Fibroblast of the conjunctiva (primary cell): ENCODE results near the gene DDX41.
"Not testable (repeated sequence)": the region's sequence is repeated elsewhere in the genome, so short reads cannot be mapped to it uniquely, and the experiment has no call there.

Experiments used
- DNase-seq: peaks from one replicate; pipeline ENCODE4 v3.0.0-alpha.2; 2010; ENCODE audit warnings: low read depth

Gene DDX41

GRCh38 chr5:177516601-177517568 lies at the start of gene DDX41:
TSS of gene DDX41 (minus strand) at chr5:177516961. CDS start at chr5:177516945, 16 bp downstream.
- peak; percentile 99 for DNase-seq

- DNase-seq: no peak
These were observed 48.3 kb upstream of the DDX41 start for GRCh38 chr5:177565046-177565445.

- DNase-seq: not testable (repeated sequence)
These were observed 42.7 kb upstream of the DDX41 start for GRCh38 chr5:177559446-177559941.

- DNase-seq: no peak
These were observed 41.0 kb upstream of the DDX41 start for GRCh38 chr5:177557796-177558195.

GRCh38 chr5:177557041-177557647 lies 40.4 kb upstream of the DDX41 start:
- no peak for DNase-seq

GRCh38 chr5:177555665-177556064 lies 38.9 kb upstream of the DDX41 start:
- DNase-seq: no peak

GRCh38 chr5:177555228-177555627 lies 38.5 kb upstream of the DDX41 start:
- no peak for DNase-seq

GRCh38 chr5:177554474-177555111 lies 37.8 kb upstream of the DDX41 start, which contains the start of gene FAM193B:
TSS of gene FAM193B (minus strand) at chr5:177554563. CDS start at chr5:177554458, 105 bp downstream.
- peak; percentile 80 for DNase-seq

GRCh38 chr5:177553671-177554429 lies 37.1 kb upstream of the DDX41 start:
- DNase-seq: no peak

- DNase-seq: no peak
These were observed 36.2 kb upstream of the DDX41 start for GRCh38 chr5:177552839-177553455.

- DNase-seq: no peak
These were observed 33.4 kb upstream of the DDX41 start for GRCh38 chr5:177550122-177550521.

- DNase-seq: no peak
These were observed 31.7 kb upstream of the DDX41 start for GRCh38 chr5:177548495-177548894.

GRCh38 chr5:177547736-177548135 lies 31.0 kb upstream of the DDX41 start:
- DNase-seq: no peak

GRCh38 chr5:177546258-177546741 lies 29.5 kb upstream of the DDX41 start:
- peak; percentile 95 for DNase-seq

- peak; percentile 92 for DNase-seq
These were observed 28.9 kb upstream of the DDX41 start for GRCh38 chr5:177545487-177546257.

GRCh38 chr5:177542816-177543465 lies 26.2 kb upstream of the DDX41 start:
- no peak for DNase-seq

- DNase-seq: no peak
These were observed 23.7 kb upstream of the DDX41 start for GRCh38 chr5:177540438-177540837.

- DNase-seq: peak; percentile 73
These were observed 22.6 kb upstream of the DDX41 start for GRCh38 chr5:177539411-177539810.

- no peak for DNase-seq
These were observed 22.1 kb upstream of the DDX41 start for GRCh38 chr5:177538876-177539275.
